ENCODE results near the gene NOTCH3.

Gene NOTCH3

DNA sequence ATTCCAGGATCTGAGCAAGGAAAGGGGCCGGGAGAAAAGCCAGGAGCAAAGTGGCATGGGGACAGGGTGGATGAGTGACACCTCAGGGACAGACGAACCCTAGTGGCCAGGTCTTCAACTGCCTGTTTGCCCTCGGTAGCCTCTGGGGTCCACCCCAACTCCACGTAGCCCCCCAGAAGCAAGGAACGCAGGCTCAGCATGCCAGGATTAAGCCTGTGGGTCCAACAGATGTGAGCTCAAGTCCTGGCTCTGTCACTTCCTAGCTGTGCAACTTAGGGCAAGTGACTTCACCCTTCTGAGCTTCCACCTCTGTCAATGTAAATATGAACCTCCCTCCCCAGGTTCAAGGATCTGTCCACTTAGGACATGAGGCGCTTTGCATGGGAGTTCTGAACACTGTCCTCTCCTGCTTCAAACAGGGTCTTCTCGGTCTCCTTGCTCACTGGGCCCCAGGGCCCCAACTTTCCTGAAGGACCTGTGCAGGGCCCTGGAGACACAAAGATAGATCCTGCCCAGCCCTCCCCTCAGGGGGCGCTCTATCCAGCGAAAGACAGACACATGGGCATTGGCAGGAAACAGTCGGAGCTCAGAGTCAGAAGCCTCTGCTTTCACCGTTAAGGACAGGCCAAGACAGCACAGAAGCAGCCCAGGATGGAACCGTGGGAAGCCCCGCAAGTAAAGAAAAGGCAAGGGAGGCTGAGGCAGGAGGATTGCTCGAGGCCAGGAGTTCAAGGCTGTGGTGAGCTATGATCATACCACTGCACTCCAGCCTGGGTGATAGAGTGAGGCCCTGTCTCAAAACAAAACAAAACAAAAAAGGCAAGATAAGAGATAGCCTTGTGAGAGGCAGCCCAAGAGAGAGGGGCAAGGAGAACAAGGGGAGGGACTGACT is 80.4 kb downstream of the NOTCH3 start:
- no peak overlapping the region for H3K27ac ChIP-seq (ENCODE audit: poor library complexity, severe bottlenecking)
- no peaks in the 10 kb centered on the region for H3K27me3 ChIP-seq (ENCODE audit: insufficient read depth, poor library complexity, severe bottlenecking)
- ATAC-seq (ENCODE audit: low read depth), result no peak
- DNase-seq (ENCODE audit: low spot score), result no peak
- TF ChIP-seq, protein P1, sequence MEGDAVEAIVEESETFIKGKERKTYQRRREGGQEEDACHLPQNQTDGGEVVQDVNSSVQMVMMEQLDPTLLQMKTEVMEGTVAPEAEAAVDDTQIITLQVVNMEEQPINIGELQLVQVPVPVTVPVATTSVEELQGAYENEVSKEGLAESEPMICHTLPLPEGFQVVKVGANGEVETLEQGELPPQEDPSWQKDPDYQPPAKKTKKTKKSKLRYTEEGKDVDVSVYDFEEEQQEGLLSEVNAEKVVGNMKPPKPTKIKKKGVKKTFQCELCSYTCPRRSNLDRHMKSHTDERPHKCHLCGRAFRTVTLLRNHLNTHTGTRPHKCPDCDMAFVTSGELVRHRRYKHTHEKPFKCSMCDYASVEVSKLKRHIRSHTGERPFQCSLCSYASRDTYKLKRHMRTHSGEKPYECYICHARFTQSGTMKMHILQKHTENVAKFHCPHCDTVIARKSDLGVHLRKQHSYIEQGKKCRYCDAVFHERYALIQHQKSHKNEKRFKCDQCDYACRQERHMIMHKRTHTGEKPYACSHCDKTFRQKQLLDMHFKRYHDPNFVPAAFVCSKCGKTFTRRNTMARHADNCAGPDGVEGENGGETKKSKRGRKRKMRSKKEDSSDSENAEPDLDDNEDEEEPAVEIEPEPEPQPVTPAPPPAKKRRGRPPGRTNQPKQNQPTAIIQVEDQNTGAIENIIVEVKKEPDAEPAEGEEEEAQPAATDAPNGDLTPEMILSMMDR (IDR thresholded peaks at IDR 0.05; ENCODE audit: poor library complexity, severe bottlenecking), result no peak
- H3K4me1 ChIP-seq (ENCODE audit: insufficient read depth, poor library complexity, severe bottlenecking), result no peaks in the 10 kb centered on the region
- H3K4me3 ChIP-seq (ENCODE audit: severe bottlenecking), result no peak overlapping the region
- no peaks in the 10 kb centered on the region for H3K9me3 ChIP-seq (ENCODE audit: severe bottlenecking)
- peaks cover 75% of the 10 kb centered on the region for H3K36me3 ChIP-seq (ENCODE audit: low read depth)

DNA sequence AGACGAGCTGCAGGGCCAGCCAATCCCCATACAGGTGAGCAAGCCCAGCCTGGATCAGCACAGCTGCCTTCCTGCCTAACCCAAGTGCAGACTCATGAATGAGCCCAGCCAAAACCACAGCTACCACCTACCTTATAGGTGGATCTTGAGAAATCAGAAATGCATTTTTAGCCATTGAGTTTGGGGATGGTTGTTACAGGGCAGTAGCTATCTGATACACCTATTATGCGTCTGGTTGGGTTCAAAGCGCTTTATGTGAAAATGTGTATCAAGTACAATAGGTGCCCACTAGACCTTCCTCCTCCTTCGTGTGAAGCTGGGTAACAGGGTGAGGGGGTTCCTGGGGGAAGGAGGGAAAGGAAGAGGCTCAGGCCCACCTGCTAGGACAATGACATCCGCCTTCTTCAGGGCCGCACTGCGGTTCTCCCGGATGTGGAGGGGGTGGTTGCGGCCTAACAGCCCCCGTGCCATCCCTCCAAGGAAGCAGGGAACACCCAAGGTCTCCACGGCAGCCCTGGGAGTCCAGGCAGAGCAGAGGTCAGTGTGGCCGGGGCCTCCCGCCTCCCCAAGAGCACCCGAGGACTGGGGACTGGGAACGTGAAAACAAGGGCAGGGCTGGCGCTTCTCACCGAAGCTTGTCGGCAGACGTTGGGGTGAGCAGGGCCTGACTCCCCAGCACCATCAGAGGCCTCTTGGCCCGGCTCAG is 81.9 kb downstream of the NOTCH3 start:
- H3K27ac ChIP-seq (ENCODE audit: poor library complexity, severe bottlenecking), result no peak overlapping the region
- peaks cover 87% of the 10 kb centered on the region for H3K36me3 ChIP-seq (ENCODE audit: low read depth)
- H3K4me3 ChIP-seq (ENCODE audit: severe bottlenecking), result no peak overlapping the region
- ATAC-seq (ENCODE audit: low read depth) (no peak), DNase-seq (ENCODE audit: low spot score) (no peak)
- TF ChIP-seq, protein P1 (IDR thresholded peaks at IDR 0.05; ENCODE audit: poor library complexity, severe bottlenecking), result no peak
- no peaks in the 10 kb centered on the region for H3K9me3 ChIP-seq (ENCODE audit: severe bottlenecking)
- no peaks in the 10 kb centered on the region for H3K4me1 ChIP-seq (ENCODE audit: insufficient read depth, poor library complexity, severe bottlenecking)
- H3K27me3 ChIP-seq (ENCODE audit: insufficient read depth, poor library complexity, severe bottlenecking), result no peaks in the 10 kb centered on the region

DNA sequence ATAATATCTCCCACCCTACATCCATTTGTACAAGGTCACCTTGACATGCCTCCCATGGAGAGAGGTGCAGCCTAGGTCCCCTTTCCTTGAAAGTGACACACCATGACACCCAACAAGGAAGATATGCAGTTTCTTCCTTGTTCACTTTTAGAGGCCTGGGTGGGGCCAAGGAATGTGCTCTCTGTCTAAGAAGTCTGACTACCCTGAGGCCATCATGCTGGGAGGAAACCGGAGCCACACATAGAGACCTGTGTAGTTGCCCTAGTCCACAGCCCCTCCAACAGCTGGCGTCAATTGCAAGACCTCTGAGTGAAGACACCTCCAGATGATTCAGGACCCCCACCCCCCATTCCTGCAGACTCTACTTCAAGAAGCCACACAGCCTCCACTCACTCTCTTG is 82.5 kb downstream of the NOTCH3 start:
- Histone ChIP-seq H3K27me3 (ENCODE audit: insufficient read depth, poor library complexity, severe bottlenecking) (no peaks in the 10 kb centered on the region), H3K4me3 (ENCODE audit: severe bottlenecking) (no peak overlapping the region), H3K27ac (ENCODE audit: poor library complexity, severe bottlenecking) (no peak overlapping the region), H3K9me3 (ENCODE audit: severe bottlenecking) (no peaks in the 10 kb centered on the region), H3K36me3 (ENCODE audit: low read depth) (peaks cover 92% of the 10 kb centered on the region), H3K4me1 (ENCODE audit: insufficient read depth, poor library complexity, severe bottlenecking) (no peaks in the 10 kb centered on the region)
- ATAC-seq (ENCODE audit: low read depth), result no peak
- no peak for DNase-seq (ENCODE audit: low spot score)
- TF ChIP-seq, protein P1 (IDR thresholded peaks at IDR 0.05; ENCODE audit: poor library complexity, severe bottlenecking), result no peak

DNA sequence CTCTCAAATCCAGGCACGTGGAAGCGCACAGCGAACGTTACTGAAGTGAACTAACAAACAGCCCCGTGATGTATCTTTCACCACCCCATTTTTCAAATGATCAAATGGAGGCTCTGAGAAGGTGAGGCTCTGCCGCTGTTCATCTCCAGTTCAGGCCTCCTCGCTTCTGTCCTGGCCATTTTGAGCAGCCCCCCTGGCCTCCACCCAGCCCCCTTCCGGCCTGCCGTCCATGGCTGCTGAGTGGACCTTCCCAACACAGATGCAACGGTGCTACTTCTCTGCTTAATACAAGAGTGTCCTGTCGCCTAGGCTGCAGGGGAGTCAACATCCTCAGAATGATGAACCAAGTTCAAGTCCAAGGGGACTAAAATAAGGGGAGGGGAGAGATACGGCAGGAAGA is 83.9 kb downstream of the NOTCH3 start:
- ATAC-seq (ENCODE audit: low read depth), result no peak
- H3K4me3 ChIP-seq (ENCODE audit: severe bottlenecking), result no peak overlapping the region
- no peak for DNase-seq (ENCODE audit: low spot score)
- H3K27ac ChIP-seq (ENCODE audit: poor library complexity, severe bottlenecking), result no peak overlapping the region
- no peaks in the 10 kb centered on the region for H3K9me3 ChIP-seq (ENCODE audit: severe bottlenecking)
- no peaks in the 10 kb centered on the region for H3K4me1 ChIP-seq (ENCODE audit: insufficient read depth, poor library complexity, severe bottlenecking)
- TF ChIP-seq, protein P1 (IDR thresholded peaks at IDR 0.05; ENCODE audit: poor library complexity, severe bottlenecking), result no peak
- H3K27me3 ChIP-seq (ENCODE audit: insufficient read depth, poor library complexity, severe bottlenecking), result no peaks in the 10 kb centered on the region
- peaks cover 94% of the 10 kb centered on the region for H3K36me3 ChIP-seq (ENCODE audit: low read depth)
